GM12875 (cell line): ENCODE measurements around the gene SUGCT.

Source experiments
- H3K4me3 ChIP-seq: one replicate; pipeline ENCODE4 v1.5.1; 2011; ENCODE audit warnings: low read depth, low read length, control low read depth
- CTCF ChIP-seq: IDR thresholded peaks from 2 replicates; pipeline ENCODE4 v1.5.1; 2011; ENCODE audit warnings: low read depth, mild to moderate bottlenecking, control low read depth, inconsistent platforms, low read length, moderate library complexity, borderline replicate concordance; ENCODE audit not compliant: insufficient read depth

SUGCT gene

GRCh38 chr7:40760987-40761386 lies 626.2 kb downstream of the SUGCT start:
- TF ChIP-seq CTCF, result no peak
- no peak overlapping the region for H3K4me3 ChIP-seq

- no peak for TF ChIP-seq CTCF
- H3K4me3 ChIP-seq, result no peak overlapping the region
These were observed 627.2 kb downstream of the SUGCT start for GRCh38 chr7:40761762-40762560.

- no peak overlapping the region for H3K4me3 ChIP-seq
- no peak for TF ChIP-seq CTCF
These were observed 628.8 kb downstream of the SUGCT start for GRCh38 chr7:40763319-40764287.

- no peak for TF ChIP-seq CTCF
- no peak overlapping the region for H3K4me3 ChIP-seq
These were observed 630.8 kb downstream of the SUGCT start for GRCh38 chr7:40765639-40766038.

GRCh38 chr7:40772096-40772495 lies 637.3 kb downstream of the SUGCT start:
- no peak overlapping the region for H3K4me3 ChIP-seq
- TF ChIP-seq CTCF, result no peak

- H3K4me3 ChIP-seq, result no peak overlapping the region
- TF ChIP-seq CTCF, result no peak
These were observed 638.9 kb downstream of the SUGCT start for GRCh38 chr7:40773656-40774055.
